H1 (cell line): ENCODE results near the gene RBM4. TPM values are rescaled to one million over a fixed set of nuclear protein-coding genes. Genes with fewer than 3 reads are reported as not detected.

Experiments used
- CTCF ChIA-PET: fragments of 300-600 bp; sonication (Branson Sonifier 250); formaldehyde crosslinking; loops from one replicate; lab custom pipeline; 2021; ENCODE audit not compliant: partially characterized antibody; lab: Charles Lee
- POLR2A ChIA-PET: fragments of 300-600 bp; sonication (Branson Sonifier 250); formaldehyde crosslinking; loops from one replicate; lab custom pipeline; 2021; ENCODE audit warnings: inconsistent platforms; ENCODE audit not compliant: partially characterized antibody; lab: Charles Lee
- DNase-seq, 2 experiments: peaks; one replicate each; pipeline versions ENCODE4 v3.0.0 to v3.0.0-alpha.2; 2010 to 2022; ENCODE audit warnings: low spot score in 2 of 2, low read depth in 1 of 2, mixed read lengths in 1 of 2
- FAIRE-seq: peaks from 2 replicates; lab custom pipeline; 2011; peaks lifted over from hg19 to GRCh38; lab: Jason Lieb, UNC
- H2AFZ ChIP-seq: 2 replicates; pipeline ENCODE4 v1.8.1; 2012; ENCODE audit warnings: low read length, inconsistent platforms
- H2AK5ac ChIP-seq: 2 replicates; pipeline ENCODE4 v1.6.1; 2013; ENCODE audit warnings: low read depth, low read length
- H2BK120ac ChIP-seq: replicated peaks from 2 replicates; pipeline ENCODE3; 2013; ENCODE audit warnings: low read depth, low read length, inconsistent platforms
- H2BK12ac ChIP-seq: 2 replicates; pipeline ENCODE4 v1.6.1; 2013; ENCODE audit warnings: low read depth, low read length
- H2BK15ac ChIP-seq: 2 replicates; pipeline ENCODE4 v1.6.1; 2013; ENCODE audit warnings: low read length
- H2BK20ac ChIP-seq: 2 replicates; pipeline ENCODE4 v1.6.1; 2013; ENCODE audit warnings: low read length
- H2BK5ac ChIP-seq: 2 replicates; pipeline ENCODE4 v1.6.1; 2013; ENCODE audit warnings: low read depth, low read length
- H3K14ac ChIP-seq: 2 replicates; pipeline ENCODE4 v1.6.1; 2013; ENCODE audit warnings: inconsistent platforms; ENCODE audit not compliant: insufficient read length
- H3K18ac ChIP-seq: 2 replicates; pipeline ENCODE4 v1.6.1; 2013; ENCODE audit warnings: low read length; ENCODE audit errors: extremely low read depth
- H3K23ac ChIP-seq: 2 replicates; pipeline ENCODE4 v1.6.1; 2013; ENCODE audit warnings: inconsistent platforms; ENCODE audit not compliant: insufficient read length
- H3K23me2 ChIP-seq: 2 replicates; pipeline ENCODE4 v1.6.1; 2013; ENCODE audit warnings: low read depth, low read length
- H3K27ac ChIP-seq: 2 replicates; pipeline ENCODE4 v1.6.1; 2011; ENCODE audit warnings: low read depth, low read length, inconsistent platforms
- H3K27me3 ChIP-seq, 4 experiments: replicated peaks in 1 of 4; 1 replicate in 1 of 4; 2 replicates in 3 of 4; pipeline versions ENCODE4 v1.6.1 to v1.8.1; 2011 to 2013; ENCODE audit warnings: low read length in 3 of 4, mild to moderate bottlenecking in 3 of 4, inconsistent platforms in 2 of 4, mixed read lengths in 2 of 4, moderate library complexity in 1 of 4; ENCODE audit not compliant: control insufficient read depth in 3 of 4, insufficient read depth in 3 of 4; ENCODE audit errors: extremely low read depth in 1 of 4
- H3K36me3 ChIP-seq, 4 experiments: 2 replicates each; pipeline versions ENCODE4 v1.6.1 to v1.8.1; 2011 to 2013; ENCODE audit warnings: mild to moderate bottlenecking in 4 of 4, low read length in 3 of 4, moderate library complexity in 2 of 4, control low read depth in 1 of 4, inconsistent platforms in 1 of 4; ENCODE audit not compliant: insufficient read depth in 4 of 4, control insufficient read depth in 2 of 4
- H3K4ac ChIP-seq: replicated peaks from 2 replicates; pipeline ENCODE3; 2013; ENCODE audit warnings: low read length, low read depth, mixed read lengths, inconsistent platforms; ENCODE audit not compliant: insufficient read length
- H3K4me1 ChIP-seq, 4 experiments: replicated peaks in 1 of 4; 1 replicate in 1 of 4; 2 replicates in 3 of 4; pipeline versions ENCODE4 v1.6.1 to v1.8.1; 2011 to 2013; ENCODE audit warnings: low read length in 3 of 4, inconsistent platforms in 2 of 4, mixed read lengths in 1 of 4; ENCODE audit not compliant: insufficient read depth in 4 of 4, control insufficient read depth in 3 of 4
- H3K4me2 ChIP-seq, 2 experiments: 2 replicates each; pipeline versions ENCODE4 v1.6.1 to v1.8.1; 2011 to 2013; ENCODE audit warnings: low read depth in 2 of 2, low read length in 2 of 2, control low read depth in 1 of 2, inconsistent platforms in 1 of 2, mild to moderate bottlenecking in 1 of 2; ENCODE audit not compliant: insufficient read depth in 1 of 2
- H3K4me3 ChIP-seq, 4 experiments: fragments of 200-600, 300-600 bp in 1 of 4; sonication (generic), shearing (Covaris generic), sonication (Bioruptor Twin) in 1 of 4; 2 replicates each; pipeline versions ENCODE4 v1.5.1 to v1.8.1; 2011 to 2016; ENCODE audit warnings: low read length in 4 of 4, low read depth in 3 of 4, control low read depth in 2 of 4, inconsistent platforms in 2 of 4, mild to moderate bottlenecking in 2 of 4, mixed read lengths in 1 of 4, moderate library complexity in 1 of 4; ENCODE audit not compliant: insufficient read depth in 2 of 4; ENCODE audit errors: extremely low read depth in 1 of 4
- H3K56ac ChIP-seq: replicated peaks from 2 replicates; pipeline ENCODE3; 2013; ENCODE audit warnings: low read depth, mild to moderate bottlenecking, mixed read lengths, low read length, inconsistent platforms; ENCODE audit not compliant: insufficient read length
- H3K79me1 ChIP-seq: 2 replicates; pipeline ENCODE4 v1.6.1; 2013; ENCODE audit warnings: low read depth, low read length, control low read depth
- H3K79me2 ChIP-seq, 2 experiments: 2 replicates each; pipeline versions ENCODE4 v1.6.1 to v1.8.1; 2012 to 2013; ENCODE audit warnings: low read length in 2 of 2, mild to moderate bottlenecking in 2 of 2, inconsistent platforms in 1 of 2; ENCODE audit not compliant: insufficient read depth in 2 of 2, control insufficient read depth in 1 of 2
- H3K9ac ChIP-seq, 4 experiments: replicated peaks in 1 of 4; 1 replicate in 1 of 4; 2 replicates in 3 of 4; pipeline versions ENCODE4 v1.6.1 to v1.8.1; 2011 to 2013; ENCODE audit warnings: low read depth in 3 of 4, low read length in 3 of 4, control low read depth in 2 of 4, mild to moderate bottlenecking in 2 of 4, moderate library complexity in 2 of 4, inconsistent platforms in 1 of 4; ENCODE audit errors: extremely low read depth in 1 of 4
- H3K9me3 ChIP-seq, 2 experiments: 2 replicates each; pipeline versions ENCODE4 v1.6.1 to v1.8.1; 2012 to 2013; ENCODE audit warnings: mild to moderate bottlenecking in 2 of 2, moderate library complexity in 2 of 2, control low read depth in 1 of 2, inconsistent platforms in 1 of 2, low read depth in 1 of 2, low read length in 1 of 2, mixed read lengths in 1 of 2; ENCODE audit not compliant: insufficient read depth in 2 of 2
- H4K20me1 ChIP-seq, 2 experiments: replicated peaks in 1 of 2; 2 replicates each; pipeline versions ENCODE3 to v1.8.1; 2011 to 2013; ENCODE audit warnings: inconsistent platforms in 2 of 2, low read length in 2 of 2, mild to moderate bottlenecking in 1 of 2; ENCODE audit not compliant: insufficient read depth in 2 of 2, control insufficient read depth in 1 of 2
- H4K5ac ChIP-seq: 2 replicates; pipeline ENCODE4 v1.6.1; 2013; ENCODE audit warnings: low read length, low read depth, mixed read lengths, inconsistent platforms; ENCODE audit not compliant: insufficient read length
- H4K8ac ChIP-seq: 2 replicates; pipeline ENCODE4 v1.8.0; 2013; ENCODE audit warnings: mild to moderate bottlenecking, moderate library complexity, low read length, inconsistent platforms; ENCODE audit not compliant: insufficient read depth; ENCODE audit errors: extremely low read depth
- H4K91ac ChIP-seq: replicated peaks from 2 replicates; pipeline ENCODE3; 2013; ENCODE audit warnings: low read length, mixed read lengths, inconsistent platforms; ENCODE audit not compliant: insufficient read length
- RAD21 ChIP-seq, 2 experiments: IDR thresholded peaks in 1 of 2; conservative IDR thresholded peaks in 1 of 2; 2 replicates each; pipeline ENCODE4 v1.6.1; 2011; ENCODE audit warnings: low read depth in 2 of 2, low read length in 2 of 2, improper control_type of control experiment in 1 of 2, inconsistent platforms in 1 of 2, mild to moderate bottlenecking in 1 of 2, moderate library complexity in 1 of 2
- SAP30 ChIP-seq: fragments of 300-600 bp; sonication (generic); IDR thresholded peaks from 2 replicates; pipeline ENCODE4 v1.7.1; 2012; ENCODE audit warnings: low read length, moderate library complexity, mild to moderate bottlenecking, inconsistent platforms; ENCODE audit not compliant: insufficient read depth, insufficient replicate concordance
- whole genome bisulfite sequencing, 2 experiments: shearing (Covaris generic) in 1 of 2; methylation state at CpG; one replicate each; pipeline versions ENCODE4 v1.1.6 to v1.1.7; 2013 to 2015; ENCODE audit warnings: low lambda C conversion rate in 2 of 2, mixed read lengths in 2 of 2, inconsistent platforms in 1 of 2, low coverage in 1 of 2, missing lambda C conversion rate in 1 of 2; ENCODE audit not compliant: insufficient replicate concordance in 2 of 2, insufficient coverage in 1 of 2, insufficient read length in 1 of 2; ENCODE audit errors: extremely low coverage in 1 of 2, missing lambda C conversion rate in 1 of 2; 5-methylcytosine and 5-hydroxymethylcytosine counted together
- polyA plus RNA-seq, 7 experiments: library from polyadenylated mRNA; depleted of rRNA in 3 of 7; stranded (reverse) in 5 of 7; unstranded in 2 of 7; fragments of >200 nt in 5 of 7; fragments of 200-250 nt in 2 of 7; gene quantifications; 1 replicate in 5 of 7; 2 replicates in 1 of 7; 4 replicates in 1 of 7; pipeline versions ENCODE4 v1.2.1 to v1.2.3, GENCODE V29; 2011 to 2013; ENCODE audit warnings: missing spikeins in 2 of 7, mixed read lengths in 2 of 7
- total RNA-seq: library from RNA; stranded (reverse); fragmentation: NEBNext Ultra II Directional; extraction: Animal tissue kit (Norgen Biotek cat#: 25700); gene quantifications from 2 replicates; pipeline ENCODE4 v1.2.1, GENCODE V29; 2021

The RBM4 gene
- total and polyA plus RNA-seq, 2 of the 8 experiments (the other 6 are each of a cell fraction or from before 2014, with no cell fraction given) = 192 to 330 TPM

GRCh38 chr11:66607126-66607834 is 31.2 kb upstream of the RBM4 start:
- Histone ChIP-seq H3K18ac (no peak overlapping the region), H3K79me2 (no peaks in the 10 kb centered on the region), H2BK15ac (no peak overlapping the region), H3K9ac (no peak overlapping the region), H4K20me1 (peaks cover 0 to 4% of the 10 kb centered on the region in 2 experiments), H3K4me1 (no peaks in the 10 kb centered on the region), H3K4ac (no peak overlapping the region), H3K56ac (no peak overlapping the region), H2AK5ac (no peak overlapping the region), H4K8ac (no peak overlapping the region)
- no peak for FAIRE-seq
- CTCF ChIA-PET = interaction anchor here (0.6 to 3.5 kb wide), 3 partner anchors 10 to 77 kb away, joined by 3 to 15 read pairs (median 3); partner anchors contain the start of genes CCDC87 and CCS
- TF ChIP-seq RAD21 (IDR thresholded peaks at IDR 0.05 in 1 of 2, conservative IDR thresholded peaks at IDR 0.05 in 1 of 2; ENCODE audit: low read depth in 2 of 2, low read length in 2 of 2) (no peak), SAP30 (no peak)
- TF ChIP-seq, all 59 proteins: peak for 0
- Histone ChIP-seq H2BK12ac (no peak overlapping the region), H4K91ac (no peak overlapping the region), H3K23me2 (no peaks in the 10 kb centered on the region), H4K5ac (no peak overlapping the region), H2AFZ (no peak overlapping the region), H3K27me3 (no peaks in the 10 kb centered on the region), H3K79me1 (no peaks in the 10 kb centered on the region), H3K14ac (no peak overlapping the region), H3K27ac (no peak overlapping the region), H3K36me3 (peaks cover 6 to 20% (median 10%) of the 10 kb centered on the region in 4 experiments; a peak in 6 of 8 replicates), H3K23ac (no peak overlapping the region), H2BK120ac (no peak overlapping the region), H2BK20ac (no peak overlapping the region), H3K4me3 (no peak overlapping the region), H3K4me2 (no peak overlapping the region), H2BK5ac (no peak overlapping the region), H3K9me3 (no peaks in the 10 kb centered on the region)
- WGBS, 2 experiments = 85% methylated on average over 8 of the region's 8 CpGs; no CpG with 5 or more reads in 1 of the 2 experiments
- no peak for DNase-seq
- POLR2A ChIA-PET = interaction anchor here (1.1 to 65.3 kb wide), 3 partner anchors 15 to 35 kb away, joined by 3 to 2165 read pairs (median 3); partner anchors contain the start of genes CCDC87, RBM14 and RBM4
